Measurements from ENCODE around the gene STRIT1.

- TF ChIP-seq CTCF (IDR thresholded peaks at IDR 0.05) = no peak
- TF ChIP-seq ESRRA (IDR thresholded peaks at IDR 0.05; ENCODE audit: borderline replicate concordance, low read length) = no peak
- no peak for TF ChIP-seq POLR2AphosphoS2 (conservative IDR thresholded peaks at IDR 0.05; ENCODE audit: low read length)
- no peak for TF ChIP-seq CEBPB (IDR thresholded peaks at IDR 0.05)
- TF ChIP-seq RAD21 (conservative IDR thresholded peaks at IDR 0.05 in 1 of 2, IDR thresholded peaks at IDR 0.05 in 1 of 2) = no peak
- no peak for TF ChIP-seq POLR2A (IDR thresholded peaks at IDR 0.05; ENCODE audit: low read length)
These were observed 39.0 kb downstream of the STRIT1 start for GRCh38 chr3:155254445-155254844.
